Heart left ventricle (tissue), 16 donors: Measurements from ENCODE around the gene NCSTN. TPM values are rescaled to one million over a fixed set of nuclear protein-coding genes. Genes with fewer than 3 reads are reported as not detected.

Experiments used
- ATAC-seq, 4 donors: fragments of 200-7000 bp; cut with Tn5 transposase; one replicate each; pipeline ENCODE4 v1.9.1; 2020 to 2022; ENCODE audit warnings: moderate library complexity in 4 of 4, mild to moderate bottlenecking in 3 of 4, moderate number of reproducible peaks in 1 of 4
- DNase-seq, 5 donors: peaks; one replicate each; pipeline ENCODE4 v3.0.0-alpha.2; 2020
- H3K27ac ChIP-seq, 12 donors: fragments of 200-600 bp; sonication (generic) in 4 of 12; one replicate each; pipeline versions ENCODE4 v1.5.0 to v1.8.0; 2016 to 2022; ENCODE audit warnings: mild to moderate bottlenecking in 2 of 12
- H3K27me3 ChIP-seq, 9 donors: fragments of 200-600 bp; sonication (generic) in 2 of 9; one replicate each; pipeline versions ENCODE4 v1.5.1 to v1.8.0; 2016 to 2022; ENCODE audit warnings: mild to moderate bottlenecking in 3 of 9
- H3K36me3 ChIP-seq, 9 donors: fragments of 200-600 bp; sonication (generic) in 2 of 9; one replicate each; pipeline versions ENCODE4 v1.5.0 to v1.8.0; 2018 to 2022; ENCODE audit warnings: mild to moderate bottlenecking in 2 of 9
- H3K4me1 ChIP-seq, 12 donors: fragments of 200-600 bp; sonication (generic) in 4 of 12; one replicate each; pipeline versions ENCODE4 v1.5.0 to v1.8.0; 2016 to 2022; ENCODE audit warnings: mild to moderate bottlenecking in 3 of 12
- H3K4me3 ChIP-seq, 12 donors: fragments of 200-600 bp; sonication (generic) in 4 of 12; one replicate each; pipeline versions ENCODE4 v1.5.0 to v1.8.0; 2017 to 2022; ENCODE audit warnings: mild to moderate bottlenecking in 9 of 12, moderate library complexity in 4 of 12
- H3K9me3 ChIP-seq, 12 donors: fragments of 200-600 bp; sonication (generic) in 4 of 12; one replicate each; pipeline versions ENCODE4 v1.5.0 to v1.8.0; 2016 to 2022; ENCODE audit warnings: mild to moderate bottlenecking in 1 of 12
- POLR2A ChIP-seq, 2 donors: fragments of 450-650 bp; IDR thresholded peaks; one replicate each; pipeline ENCODE4 v1.6.1; 2017; ENCODE audit warnings: antibody characterized with exemption in 2 of 2, mild to moderate bottlenecking in 2 of 2, moderate library complexity in 2 of 2
- WGBS, 4 donors: extraction: QIAGEN DNeasy Blood & Tissue Kit in 2 of 4; methylation state at CpG; one replicate each; pipeline versions ENCODE4 v1.1.5 to v1.1.7; 2013 to 2018; 5-methylcytosine and 5-hydroxymethylcytosine counted together
- intact Hi-C, 10 donors: fragments of 100-400 bp; cut with DNase I; formaldehyde crosslinking; loops; one replicate each; pipeline versions ENCODE4 v1.11.1 to v1.14.2; 2022
- polyA plus RNA-seq, 2 donors: library from polyadenylated mRNA; stranded (reverse); fragments of 200-250 nt; gene quantifications; one replicate each; pipeline ENCODE4 v1.2.3, GENCODE V29; 2013
- total RNA-seq, 9 donors: library from RNA; depleted of rRNA in 2 of 9; stranded (reverse); fragments of >200 nt in 2 of 9; fragmentation: NEBNext Ultra II Directional in 3 of 9; extraction: Animal tissue kit (Norgen Biotek cat#: 25700) in 3 of 9; gene quantifications; one replicate each; pipeline versions ENCODE4 v1.1.0 to v1.2.4, GENCODE V29; 2016 to 2023
- TF ChIP-seq, protein P1 (sequence below), 12 donors: fragments of 200-600 bp; sonication (generic) in 4 of 12; IDR thresholded peaks; one replicate each; pipeline versions ENCODE4 v1.5.0 to v1.8.0; 2018 to 2022; ENCODE audit warnings: antibody characterized with exemption in 12 of 12, mild to moderate bottlenecking in 5 of 12
- donor health status: ischemic (EF 13 %, LVEDD 7.1; RV severe dilation, severe dysfunction).
- donor health status: healthy with polysubstance abuse.
- donor health status: DM: no; HTN: yes; CAD: no.
- donor health status: DM: no; HTN: no; CAD: no.
- donor health status: ischemic (EF 25% LVEDD 6.9; RV normal size, moderate dysfunction).
- donor health status: ischemic (EF 25% LVEDD 5.7; RV mildly dilated, moderate dysfunction).
- donor health status: healthy.
- donor health status: DM: yes; HTN: yes; CAD: no.
- donor health status: ischemic (EF 35%, LVEDD 5.7; RV mildly dilated, moderate dysfunction).
- donor health status: nonischemic (EF 11% LVEDD 7.7; RV severe dilation, severe dysfunction).
- donor health status: DM: yes; HTN: yes; CAD: no.
- donor health status: PGD.
- donor health status: ischemic (EF 29% LVEDD 5.4; RV normal size, mild dysfunction).
- donor health status: nonischemic (EF 23%, LVEDD 6.1; RV moderate dilation, normal function).

Gene NCSTN
- total and polyA plus RNA-seq, 11 donors = 47.3 to 101 (median 70.8) TPM

DNA sequence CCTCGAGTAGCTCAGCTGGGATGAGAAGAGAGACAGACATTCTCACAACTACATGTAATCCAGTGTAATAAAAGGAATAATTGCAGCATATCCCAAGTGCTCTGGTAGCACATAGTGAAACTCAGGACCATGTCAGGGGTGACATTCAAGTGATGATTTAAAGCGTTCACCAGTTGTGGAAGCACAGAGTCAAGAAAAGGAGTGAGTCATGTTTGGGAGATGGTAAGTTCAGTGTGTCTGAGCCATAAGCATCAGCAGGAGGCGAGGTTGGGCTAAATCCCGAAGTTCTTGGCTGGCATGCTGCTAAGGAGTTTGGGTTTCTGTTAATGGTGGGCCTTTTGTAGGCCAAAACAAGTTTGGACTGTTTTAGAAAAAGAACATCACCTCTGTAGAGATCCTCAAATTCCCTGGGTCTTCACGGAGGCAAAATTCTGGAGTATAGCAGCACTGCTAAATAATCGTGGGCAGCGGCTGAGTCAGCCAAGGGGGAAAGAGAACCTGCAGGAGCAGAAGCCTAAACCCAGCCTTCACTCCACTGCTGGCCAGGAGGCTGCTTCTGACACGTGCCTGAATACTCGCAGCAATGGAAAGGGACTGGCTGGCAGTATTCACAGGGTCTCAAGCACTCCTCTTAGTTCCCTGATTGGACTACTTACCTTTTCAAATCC lies 16.5 kb downstream of the NCSTN start:
- TF ChIP-seq, protein P1, sequence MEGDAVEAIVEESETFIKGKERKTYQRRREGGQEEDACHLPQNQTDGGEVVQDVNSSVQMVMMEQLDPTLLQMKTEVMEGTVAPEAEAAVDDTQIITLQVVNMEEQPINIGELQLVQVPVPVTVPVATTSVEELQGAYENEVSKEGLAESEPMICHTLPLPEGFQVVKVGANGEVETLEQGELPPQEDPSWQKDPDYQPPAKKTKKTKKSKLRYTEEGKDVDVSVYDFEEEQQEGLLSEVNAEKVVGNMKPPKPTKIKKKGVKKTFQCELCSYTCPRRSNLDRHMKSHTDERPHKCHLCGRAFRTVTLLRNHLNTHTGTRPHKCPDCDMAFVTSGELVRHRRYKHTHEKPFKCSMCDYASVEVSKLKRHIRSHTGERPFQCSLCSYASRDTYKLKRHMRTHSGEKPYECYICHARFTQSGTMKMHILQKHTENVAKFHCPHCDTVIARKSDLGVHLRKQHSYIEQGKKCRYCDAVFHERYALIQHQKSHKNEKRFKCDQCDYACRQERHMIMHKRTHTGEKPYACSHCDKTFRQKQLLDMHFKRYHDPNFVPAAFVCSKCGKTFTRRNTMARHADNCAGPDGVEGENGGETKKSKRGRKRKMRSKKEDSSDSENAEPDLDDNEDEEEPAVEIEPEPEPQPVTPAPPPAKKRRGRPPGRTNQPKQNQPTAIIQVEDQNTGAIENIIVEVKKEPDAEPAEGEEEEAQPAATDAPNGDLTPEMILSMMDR (IDR thresholded peaks at IDR 0.05) = no peak
- no peak for TF ChIP-seq POLR2A (IDR thresholded peaks at IDR 0.05)
- no peak overlapping the region for H3K4me3 ChIP-seq
- WGBS, 4 donors = 84 to 88% (median 85%) methylated on average over 9 of the region's 9 CpGs
- peaks cover 0 to 67% (median 54%) of the 10 kb centered on the region in 9 donors for H3K36me3 ChIP-seq
- no peaks in the 10 kb centered on the region for H3K9me3 ChIP-seq
- intact Hi-C loops = no loop called here
- no peaks in the 10 kb centered on the region for H3K27me3 ChIP-seq
- no peak overlapping the region for H3K27ac ChIP-seq
- DNase-seq (no peak), ATAC-seq (no peak)
- H3K4me1 ChIP-seq = no peaks in the 10 kb centered on the region

GRCh38 chr1:160360227-160360695 lies 17.1 kb downstream of the NCSTN start:
- WGBS, 4 donors = 80 to 84% (median 81%) methylated on average over 8 of the region's 8 CpGs
- TF ChIP-seq, protein P1 (IDR thresholded peaks at IDR 0.05) = no peak
- TF ChIP-seq POLR2A (IDR thresholded peaks at IDR 0.05) = no peak
- Histone ChIP-seq H3K27me3 (no peaks in the 10 kb centered on the region), H3K4me1 (no peaks in the 10 kb centered on the region), H3K36me3 (peaks cover 0 to 62% (median 49%) of the 10 kb centered on the region in 9 donors), H3K4me3 (no peak overlapping the region), H3K9me3 (no peaks in the 10 kb centered on the region), H3K27ac (no peak overlapping the region)
- intact Hi-C loops = no loop called here
- DNase-seq = no peak
- ATAC-seq = no peak

DNA sequence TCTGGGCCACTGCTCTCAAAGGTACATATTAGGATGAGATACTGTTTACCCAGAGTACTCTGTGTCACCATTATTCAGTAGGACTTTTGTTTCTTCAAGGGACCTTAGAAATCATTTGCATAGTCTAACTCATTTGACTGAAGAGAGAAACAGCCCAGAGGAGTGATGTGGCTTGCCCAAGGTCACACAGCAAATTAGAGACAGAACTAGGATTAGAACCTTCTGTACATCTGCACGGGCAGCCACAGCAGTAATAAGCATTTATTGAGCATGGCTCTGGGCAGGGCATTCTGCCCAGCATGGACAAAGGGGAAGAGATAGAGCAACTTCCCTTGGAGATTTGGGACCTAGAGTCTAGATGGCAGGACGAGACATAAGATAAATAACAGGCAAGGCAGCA lies 18.0 kb downstream of the NCSTN start:
- Histone ChIP-seq H3K9me3 (no peaks in the 10 kb centered on the region), H3K27me3 (no peaks in the 10 kb centered on the region)
- intact Hi-C loops = no loop called here

DNA sequence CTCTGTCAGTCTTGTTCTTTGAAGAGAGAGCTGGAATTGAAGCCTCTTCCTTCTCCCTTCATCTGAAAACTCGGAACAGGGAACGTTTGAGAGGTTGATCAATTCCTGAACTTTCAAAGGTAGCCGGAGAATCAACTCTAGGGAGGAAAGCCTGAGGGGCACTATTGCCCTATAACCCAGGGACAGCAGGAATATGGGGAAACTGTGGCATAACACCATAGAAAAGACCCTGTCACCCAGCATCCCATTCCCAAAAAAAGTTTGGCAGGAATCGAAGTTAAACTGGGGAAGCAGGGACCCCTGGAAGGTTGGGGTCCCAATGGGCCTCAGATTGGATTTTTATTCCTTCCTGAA lies 18.6 kb downstream of the NCSTN start:
- Histone ChIP-seq H3K9me3 (no peaks in the 10 kb centered on the region), H3K27ac (no peak overlapping the region), H3K4me3 (no peak overlapping the region), H3K4me1 (no peaks in the 10 kb centered on the region), H3K27me3 (no peaks in the 10 kb centered on the region), H3K36me3 (peaks cover 0 to 46% (median 34%) of the 10 kb centered on the region in 9 donors)
- intact Hi-C loops = no loop called here
- WGBS, 4 donors = 65 to 83% (median 74%) methylated on average over 4 of the region's 4 CpGs
- no peak for TF ChIP-seq POLR2A (IDR thresholded peaks at IDR 0.05)
- TF ChIP-seq, protein P1 (IDR thresholded peaks at IDR 0.05) = no peak
- DNase-seq = no peak
- no peak for ATAC-seq

More for the DNA sequence above, 18.0 kb downstream of the NCSTN start:
- H3K36me3 ChIP-seq = peaks cover 0 to 52% (median 39%) of the 10 kb centered on the region in 9 donors
- no peak overlapping the region for H3K4me3 ChIP-seq
- ATAC-seq = no peak
- no peak for DNase-seq
- H3K4me1 ChIP-seq = no peaks in the 10 kb centered on the region
- WGBS, 4 donors = 75 to 86% (median 79%) methylated on average over 2 of the region's 2 CpGs
- TF ChIP-seq, protein P1 (IDR thresholded peaks at IDR 0.05) = no peak
- no peak for TF ChIP-seq POLR2A (IDR thresholded peaks at IDR 0.05)
- H3K27ac ChIP-seq = no peak overlapping the region
